ENCODE results near the gene PARD3.

The PARD3 gene

GRCh38 chr10:34187201-34187600 is 627.9 kb downstream of the PARD3 start:
- H3K4me3 ChIP-seq (ENCODE audit: low read depth, low read length): no peak overlapping the region
- in situ Hi-C loops (cut with HindIII; ENCODE audit: low sequenced_read_pairs): no loop called here
- no peak for TF ChIP-seq CTCF (IDR thresholded peaks at IDR 0.05; ENCODE audit: low read depth, low read length, missing control alignments)
- peak; percentile 85 for DNase-seq (ENCODE audit: low read depth)

- no peak overlapping the region for H3K4me3 ChIP-seq (ENCODE audit: low read depth, low read length)
- no peak for DNase-seq (ENCODE audit: low read depth)
- in situ Hi-C loops (cut with HindIII; ENCODE audit: low sequenced_read_pairs): no loop called here
- no peak for TF ChIP-seq CTCF (IDR thresholded peaks at IDR 0.05; ENCODE audit: low read depth, low read length, missing control alignments)
Measured at GRCh38 chr10:34186745-34187144, 628.4 kb downstream of the PARD3 start.

DNA sequence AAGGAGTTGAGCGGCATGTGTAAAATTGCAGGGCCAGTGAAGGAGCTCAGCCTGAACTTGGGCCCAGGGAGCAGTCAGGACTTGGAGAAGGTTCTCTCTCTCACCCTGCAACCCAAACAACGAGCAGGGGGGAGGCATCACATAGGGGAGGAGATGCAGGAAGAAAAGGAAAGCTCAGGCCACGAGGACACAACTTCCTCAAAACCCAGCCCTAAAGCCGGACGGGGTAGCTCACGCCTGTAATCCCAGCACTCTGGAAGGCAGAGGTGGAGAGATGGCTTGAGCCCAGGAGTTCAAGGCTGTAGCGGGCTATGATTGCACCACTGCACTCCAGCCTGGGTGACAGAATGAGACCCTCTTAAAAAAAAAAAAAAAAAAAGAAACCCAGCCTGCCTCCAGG is 629.1 kb downstream of the PARD3 start:
- H3K4me3 ChIP-seq (ENCODE audit: low read depth, low read length): no peak overlapping the region
- in situ Hi-C loops (cut with HindIII; ENCODE audit: low sequenced_read_pairs): no loop called here
- no peak for TF ChIP-seq CTCF (IDR thresholded peaks at IDR 0.05; ENCODE audit: low read depth, low read length, missing control alignments)
- DNase-seq (ENCODE audit: low read depth): no peak

DNA sequence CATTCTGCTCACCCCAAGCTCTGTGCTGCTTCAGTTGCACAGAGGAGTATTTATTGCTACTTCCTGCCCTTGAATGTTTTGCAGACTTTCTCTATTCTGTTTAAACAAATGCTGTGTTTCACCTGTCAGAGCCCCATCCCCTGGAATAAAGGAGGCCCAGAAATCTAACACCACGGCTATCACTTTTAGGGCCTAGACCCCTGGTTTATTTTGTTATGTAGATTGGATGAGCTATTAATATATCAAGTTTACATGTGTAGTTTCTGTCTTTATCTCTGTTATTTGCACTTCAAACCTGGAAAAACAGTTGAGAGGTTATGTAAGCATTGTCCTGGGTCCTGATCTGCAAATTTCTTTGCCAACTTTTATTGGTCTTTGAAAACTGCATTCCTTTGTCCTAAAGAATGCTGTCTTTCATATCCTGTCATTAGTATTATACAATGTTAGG is 630.1 kb downstream of the PARD3 start:
- TF ChIP-seq CTCF (IDR thresholded peaks at IDR 0.05; ENCODE audit: low read depth, low read length, missing control alignments): no peak
- in situ Hi-C loops (cut with HindIII; ENCODE audit: low sequenced_read_pairs): no loop called here
- DNase-seq (ENCODE audit: low read depth): no peak
- H3K4me3 ChIP-seq (ENCODE audit: low read depth, low read length): no peak overlapping the region

DNA sequence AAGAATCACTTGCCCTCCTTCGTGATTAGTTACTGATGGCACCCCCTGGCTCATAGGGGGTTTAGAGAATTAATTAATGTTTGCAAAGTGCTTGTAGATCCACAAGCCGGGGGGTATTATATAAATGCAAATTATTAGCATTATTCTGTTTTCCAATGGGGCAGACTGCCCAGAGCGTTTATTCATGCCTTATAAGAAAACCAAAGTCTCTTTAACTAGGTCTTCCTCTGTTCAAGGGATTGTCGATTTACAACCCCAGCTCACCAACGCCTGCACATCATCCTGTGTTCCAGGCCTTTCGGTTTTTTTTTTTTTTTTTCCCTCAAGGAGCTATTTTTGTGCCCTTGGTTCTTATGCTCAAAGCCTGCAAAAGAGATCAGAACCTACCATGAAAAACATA is 630.7 kb downstream of the PARD3 start:
- in situ Hi-C loops (cut with HindIII; ENCODE audit: low sequenced_read_pairs): no loop called here
- TF ChIP-seq CTCF (IDR thresholded peaks at IDR 0.05; ENCODE audit: low read depth, low read length, missing control alignments): no peak
- no peak overlapping the region for H3K4me3 ChIP-seq (ENCODE audit: low read depth, low read length)
- DNase-seq (ENCODE audit: low read depth): no peak

DNA sequence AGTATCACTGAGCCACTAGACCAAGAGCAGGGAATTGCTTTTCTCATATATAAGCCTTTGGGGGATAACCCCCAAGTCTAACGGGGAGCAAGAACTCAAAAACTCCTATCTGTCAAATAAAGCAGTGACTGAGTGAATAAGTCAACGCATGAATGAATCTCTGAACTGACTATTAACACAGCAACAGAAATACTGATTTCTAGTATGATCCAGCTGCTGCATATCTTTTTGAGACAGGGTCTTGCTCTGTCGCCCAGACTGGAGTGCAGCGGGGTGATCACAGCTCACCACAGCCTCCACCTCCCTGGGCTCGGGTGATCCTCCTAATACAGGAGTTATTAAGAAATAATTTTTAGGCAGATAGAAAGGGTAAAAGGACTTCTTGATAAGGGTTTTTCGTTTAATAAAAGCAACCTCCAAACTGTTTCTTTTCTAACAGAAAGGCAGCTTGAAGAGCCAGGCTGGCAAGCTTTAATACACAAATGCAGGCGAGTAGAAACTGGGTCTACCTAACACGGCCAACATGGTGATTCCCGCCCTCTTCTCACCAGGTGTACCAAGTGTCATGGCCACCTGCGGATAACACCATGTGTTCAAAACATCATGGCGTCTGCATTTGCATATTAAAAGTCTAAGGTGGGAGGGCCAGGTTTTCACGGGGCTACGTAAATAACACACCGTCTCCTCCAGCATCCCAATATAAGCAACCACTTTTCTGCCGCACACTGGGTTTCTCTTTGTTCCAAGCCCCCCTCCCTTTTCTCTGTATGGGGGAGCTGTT is 631.9 kb downstream of the PARD3 start:
- TF ChIP-seq CTCF (IDR thresholded peaks at IDR 0.05; ENCODE audit: low read depth, low read length, missing control alignments): no peak
- in situ Hi-C loops (cut with HindIII; ENCODE audit: low sequenced_read_pairs): no loop called here
- DNase-seq (ENCODE audit: low read depth): no peak
- H3K4me3 ChIP-seq (ENCODE audit: low read depth, low read length): no peak overlapping the region
